GM21526 (cell line): Measurements from ENCODE around the gene TPO.

Experiments used
- ATAC-seq: cut with Tn5 transposase; IDR thresholded peaks from one replicate; pipeline ENCODE4 v1.9.1; 2021; ENCODE audit warnings: moderate library complexity; ENCODE audit not compliant: unreplicated experiment, low FRiP score

The TPO gene

GRCh38 chr2:1518331-1518803, 105.1 kb downstream of the TPO start:
- no peak for ATAC-seq

- no peak for ATAC-seq
Measured at GRCh38 chr2:1518867-1519530, 105.7 kb downstream of the TPO start.

GRCh38 chr2:1521191-1521877, 108.1 kb downstream of the TPO start:
- no peak for ATAC-seq

DNA sequence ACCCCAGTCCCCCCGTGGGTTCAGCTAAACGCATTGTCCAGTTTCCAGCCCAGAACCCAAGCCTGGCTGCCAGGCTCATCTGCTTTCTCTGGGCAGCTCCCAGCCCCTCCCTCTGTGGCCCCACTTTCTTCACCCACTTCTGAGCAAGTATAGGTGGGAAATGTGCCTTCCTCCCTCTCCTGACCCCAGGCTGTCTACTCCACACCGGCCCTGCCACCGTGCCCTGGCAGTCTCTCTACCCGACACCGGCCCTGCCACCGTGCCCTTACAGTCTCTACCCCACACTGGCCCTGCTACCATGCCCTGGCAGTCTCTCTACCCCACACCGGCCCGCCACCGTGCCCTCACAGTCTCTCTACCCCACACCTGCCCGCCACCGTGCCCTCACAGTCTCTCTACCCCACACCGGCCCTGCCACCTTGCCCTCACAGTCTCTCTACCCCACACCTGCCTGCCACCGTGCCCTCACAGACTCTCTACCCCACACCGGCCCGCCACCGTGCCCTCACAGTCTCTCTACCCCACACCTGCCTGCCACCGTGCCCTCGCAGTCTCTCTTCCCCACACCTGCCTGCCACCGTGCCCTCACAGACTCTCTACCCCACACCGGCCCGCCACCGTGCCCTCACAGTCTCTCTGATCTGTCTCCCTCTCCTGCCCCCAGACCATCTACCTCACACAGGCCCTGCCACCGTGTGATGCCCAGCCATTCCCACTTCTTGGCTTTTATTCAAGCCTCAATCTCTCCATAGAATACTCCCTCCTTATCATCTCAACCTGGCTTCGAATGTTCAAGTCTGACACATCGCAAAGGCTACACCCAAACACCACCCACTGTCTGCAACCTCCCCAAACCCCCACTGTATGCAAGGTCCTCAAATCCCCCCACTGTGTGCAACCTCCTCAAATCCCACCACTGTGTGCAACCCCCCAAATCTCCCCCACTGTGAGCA, 108.9 kb downstream of the TPO start:
- no peak for ATAC-seq

DNA sequence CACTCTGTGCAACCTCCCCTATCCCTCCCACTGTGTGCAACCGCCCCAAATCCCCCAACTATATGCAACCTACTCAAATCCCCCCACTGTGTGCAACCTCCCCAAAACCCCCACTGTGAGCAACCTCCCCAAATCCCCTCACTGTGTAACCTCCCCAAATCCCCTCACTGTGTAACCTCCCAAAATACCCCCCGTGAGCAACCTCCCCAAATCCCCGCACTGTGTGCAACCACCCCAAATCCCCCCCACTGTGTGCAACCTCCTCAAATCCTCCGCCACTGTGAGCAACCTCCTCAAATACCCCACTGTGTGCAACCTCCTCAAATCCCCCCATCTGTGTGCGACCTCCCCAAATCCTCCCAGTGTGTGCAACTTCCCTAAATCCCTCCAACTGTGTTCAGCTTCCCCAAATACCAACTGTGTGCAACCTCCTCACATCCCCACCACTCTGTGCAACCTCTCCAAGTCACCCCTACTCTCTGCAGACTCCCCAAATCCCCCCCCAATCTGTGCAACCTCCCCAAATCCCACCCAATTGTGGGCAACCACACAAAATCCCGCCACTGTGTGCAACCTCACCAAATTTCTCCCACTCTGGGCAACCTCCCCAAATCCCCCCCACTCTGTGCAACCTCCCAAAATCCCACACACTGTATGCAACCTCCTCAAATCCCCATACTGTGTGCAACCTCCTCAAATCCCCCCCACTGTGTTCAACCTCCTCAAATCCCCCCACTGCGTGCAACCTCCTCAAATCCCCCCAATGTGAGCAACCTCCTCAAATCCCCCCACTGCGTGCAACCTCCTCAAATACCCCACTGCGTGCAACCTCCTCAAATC, 114.1 kb downstream of the TPO start:
- no peak for ATAC-seq

DNA sequence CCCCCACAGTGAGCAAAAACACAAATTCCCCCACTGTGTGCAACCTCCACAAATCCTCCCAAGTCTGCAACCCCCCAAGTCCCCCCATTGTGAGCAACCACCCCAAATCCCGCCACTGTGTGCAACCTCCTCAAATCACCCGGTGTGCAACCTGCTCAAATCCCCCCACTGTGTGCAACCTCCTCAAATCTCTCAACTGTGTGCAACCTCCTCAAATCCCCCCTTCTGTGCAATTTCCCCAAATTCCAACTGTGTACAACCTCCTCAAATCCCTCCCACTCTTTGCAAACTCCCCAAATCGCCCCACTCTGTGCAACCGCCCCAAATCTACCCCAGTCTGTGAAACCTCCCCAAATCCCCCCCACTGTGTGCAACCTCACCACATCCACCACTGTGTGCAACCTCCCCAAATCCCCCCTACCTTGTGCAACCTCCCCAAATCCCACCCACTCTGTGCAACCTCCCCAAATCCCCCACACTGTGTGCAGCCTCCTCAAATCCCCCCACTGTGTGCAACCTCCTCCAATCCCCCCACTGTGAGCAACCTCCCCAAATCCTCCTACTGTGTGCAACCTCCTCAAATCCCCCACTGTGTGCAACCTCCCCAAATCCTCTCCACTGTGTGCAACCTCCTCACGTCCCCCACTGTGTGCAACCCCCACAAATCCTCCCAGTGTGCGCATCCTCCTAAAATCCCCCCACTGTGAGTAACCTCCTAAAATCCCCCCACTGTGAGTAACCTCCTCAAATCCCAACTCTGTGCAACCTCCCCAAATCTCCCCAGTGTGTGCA, 115.2 kb downstream of the TPO start:
- ATAC-seq, result no peak

DNA sequence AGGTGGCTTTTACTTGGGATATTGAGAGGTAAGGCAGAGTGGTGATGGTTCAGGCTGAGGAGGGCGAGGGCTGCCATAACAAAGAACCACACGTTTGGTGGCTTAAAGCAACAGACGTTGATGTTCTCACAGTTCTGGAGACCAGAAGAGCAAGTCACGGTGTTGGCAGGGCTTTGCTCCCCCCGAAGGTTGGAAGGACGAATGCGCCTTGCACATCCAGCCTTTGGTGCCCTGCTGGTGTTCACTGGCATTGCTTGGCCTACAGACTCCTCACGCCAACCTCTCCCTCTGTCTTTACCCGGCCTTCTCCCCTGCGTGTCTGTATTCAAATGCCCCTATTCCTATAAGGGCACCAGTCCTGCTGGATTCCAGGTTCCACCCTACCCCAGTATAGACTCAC, 125.4 kb downstream of the TPO start:
- no peak for ATAC-seq

- ATAC-seq, result no peak
Measured at GRCh38 chr2:1539441-1539840, 126.2 kb downstream of the TPO start.

DNA sequence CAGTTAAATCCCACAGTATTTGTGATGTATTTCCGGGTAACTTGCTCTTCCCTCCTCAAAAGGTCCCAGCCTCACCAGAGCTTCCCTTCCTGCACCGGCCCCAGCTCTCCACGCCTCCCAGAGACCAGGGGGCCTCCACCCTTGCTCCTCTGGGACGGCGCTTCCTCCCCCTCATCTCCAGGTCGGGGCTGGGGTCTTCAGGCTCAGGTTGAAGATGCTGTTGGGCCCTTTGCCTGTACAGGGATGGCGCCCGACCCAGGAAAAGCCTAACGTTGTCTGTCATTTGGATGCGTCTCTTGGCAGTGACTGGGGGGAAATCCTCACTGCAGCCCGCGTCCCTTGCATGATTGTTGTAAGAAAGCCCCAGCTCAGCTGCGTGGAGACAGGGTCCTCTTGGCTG, 126.7 kb downstream of the TPO start:
- ATAC-seq, result no peak

DNA sequence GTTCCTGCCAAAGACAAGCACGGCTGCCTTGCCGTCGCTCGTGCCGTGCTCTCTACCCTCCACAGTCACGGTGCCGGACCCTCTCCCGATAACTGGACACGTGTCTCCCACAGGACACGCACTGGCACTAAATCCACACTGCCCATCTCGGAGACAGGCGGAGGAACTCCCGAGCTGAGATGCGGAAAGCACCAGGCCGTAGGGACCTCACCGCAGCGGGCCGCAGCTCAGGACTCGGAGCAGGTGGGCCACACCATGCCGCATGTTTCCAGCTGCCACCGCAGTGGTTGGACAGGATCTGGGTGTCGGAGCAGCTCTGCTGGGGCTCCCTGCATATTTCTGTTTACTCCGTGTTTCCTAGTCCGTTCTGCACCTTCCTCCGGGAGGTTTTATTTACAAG, 127.2 kb downstream of the TPO start:
- ATAC-seq, result no peak

DNA sequence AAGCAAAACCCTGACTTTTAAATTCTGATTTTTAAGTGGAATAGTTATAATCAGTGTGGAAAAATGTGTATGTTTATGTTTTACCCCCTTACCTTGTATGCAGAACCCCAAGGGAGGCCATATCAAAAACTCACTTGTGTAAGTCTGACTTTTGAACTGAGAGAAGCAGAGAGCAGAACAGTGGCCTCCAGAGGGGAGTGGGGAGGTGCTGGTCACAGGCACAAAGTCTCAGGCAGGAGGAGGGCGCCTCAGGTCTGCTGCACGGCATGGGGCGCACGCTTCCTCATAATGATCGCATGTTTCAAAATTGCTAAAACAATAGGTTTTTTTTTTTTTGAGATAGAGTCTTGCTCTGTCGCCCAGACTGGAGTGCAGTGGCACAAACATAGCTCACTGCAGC, 127.8 kb downstream of the TPO start:
- no peak for ATAC-seq

DNA sequence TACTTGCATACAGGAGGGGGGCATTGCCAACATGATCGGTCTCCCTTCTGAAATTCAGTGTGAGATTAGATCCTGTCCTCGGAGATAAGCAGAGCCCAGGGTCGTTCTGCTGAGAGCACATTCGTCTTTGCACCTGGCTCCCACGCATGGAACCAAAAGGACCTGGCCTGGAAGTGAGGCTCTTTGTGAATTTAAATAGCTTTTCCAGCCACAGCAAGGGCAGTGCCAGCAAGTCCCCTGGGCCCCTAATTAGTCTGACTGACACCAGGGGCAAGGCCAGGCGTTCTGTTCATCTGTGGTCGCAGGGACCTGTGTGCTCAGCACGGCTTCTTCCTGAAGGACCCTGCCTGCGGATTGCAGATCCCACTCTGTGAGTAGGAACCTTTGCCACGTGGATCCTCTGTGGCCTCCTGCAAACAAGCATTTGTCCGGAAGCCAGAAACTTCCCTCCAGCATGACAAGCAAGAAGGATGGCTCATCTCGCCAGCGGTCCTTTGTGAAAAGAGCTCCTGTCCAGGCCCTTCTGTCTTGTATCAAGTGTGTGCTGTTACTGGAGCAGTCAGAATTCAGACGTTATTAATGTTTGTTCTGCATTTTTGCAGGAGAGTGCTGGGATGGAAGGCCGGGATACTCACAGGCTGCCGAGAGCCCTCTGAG, 128.7 kb downstream of the TPO start:
- no peak for ATAC-seq

GRCh38 chr2:1542971-1543370, 129.7 kb downstream of the TPO start:
- no peak for ATAC-seq

- no peak for ATAC-seq
Measured at GRCh38 chr2:1543776-1544477, 130.7 kb downstream of the TPO start.

GRCh38 chr2:1544478-1545069, 131.3 kb downstream of the TPO start:
- ATAC-seq, result no peak

GRCh38 chr2:1546023-1546591, 132.8 kb downstream of the TPO start:
- ATAC-seq, result no peak

DNA sequence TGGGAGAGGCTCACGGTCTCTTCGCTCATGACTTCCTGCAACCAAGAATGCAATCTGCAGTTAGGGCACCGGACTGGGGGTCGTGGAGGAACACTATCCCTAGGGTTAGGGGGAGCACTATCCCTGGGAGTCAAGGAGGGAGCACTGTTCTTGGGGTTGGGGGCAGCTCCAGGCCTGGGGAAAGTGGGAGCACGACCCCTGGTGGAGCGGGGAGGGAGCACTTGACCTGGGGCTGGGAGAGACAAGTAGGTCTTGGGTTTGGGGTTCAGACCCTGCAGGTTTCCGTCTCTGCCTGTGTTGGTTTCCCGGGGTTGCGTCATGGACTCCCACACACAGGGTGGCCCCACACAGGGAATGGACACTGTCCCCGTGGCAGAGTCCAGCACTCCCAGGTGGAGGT, 133.6 kb downstream of the TPO start:
- no peak for ATAC-seq
